GM18951 (cell line): ENCODE measurements around the gene CELF2.

ENCODE experiments used
- POLR2A ChIP-seq: IDR thresholded peaks from 4 replicates; pipeline ENCODE4 v1.6.1; 2011; ENCODE audit warnings: mild to moderate bottlenecking; ENCODE audit not compliant: insufficient read length, insufficient read depth; ENCODE audit errors: extremely low read depth
- in situ Hi-C: fragments of 300-500 bp; cut with MboI; formaldehyde crosslinking; loops from one replicate; pipeline ENCODE4 v1.12.0; 2022; ENCODE audit warnings: low sequenced_read_pairs, mixed read lengths, inconsistent platforms; ENCODE audit not compliant: unreplicated experiment

Gene CELF2

DNA sequence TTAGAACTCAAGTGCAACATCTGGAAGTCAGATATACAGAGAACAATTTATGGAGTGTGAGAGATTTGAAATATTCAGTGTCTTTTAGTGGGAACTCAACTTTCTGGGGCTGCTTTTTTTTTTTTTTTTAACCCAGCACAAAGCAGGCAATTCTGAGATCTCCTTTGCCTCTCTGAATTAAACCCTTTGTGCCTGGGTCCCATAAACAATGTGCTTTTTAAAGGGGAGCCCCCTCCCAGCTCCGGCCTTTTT is 146.8 kb downstream of the CELF2 start:
- in situ Hi-C loops, result no loop called here
- TF ChIP-seq POLR2A, result no peak

DNA sequence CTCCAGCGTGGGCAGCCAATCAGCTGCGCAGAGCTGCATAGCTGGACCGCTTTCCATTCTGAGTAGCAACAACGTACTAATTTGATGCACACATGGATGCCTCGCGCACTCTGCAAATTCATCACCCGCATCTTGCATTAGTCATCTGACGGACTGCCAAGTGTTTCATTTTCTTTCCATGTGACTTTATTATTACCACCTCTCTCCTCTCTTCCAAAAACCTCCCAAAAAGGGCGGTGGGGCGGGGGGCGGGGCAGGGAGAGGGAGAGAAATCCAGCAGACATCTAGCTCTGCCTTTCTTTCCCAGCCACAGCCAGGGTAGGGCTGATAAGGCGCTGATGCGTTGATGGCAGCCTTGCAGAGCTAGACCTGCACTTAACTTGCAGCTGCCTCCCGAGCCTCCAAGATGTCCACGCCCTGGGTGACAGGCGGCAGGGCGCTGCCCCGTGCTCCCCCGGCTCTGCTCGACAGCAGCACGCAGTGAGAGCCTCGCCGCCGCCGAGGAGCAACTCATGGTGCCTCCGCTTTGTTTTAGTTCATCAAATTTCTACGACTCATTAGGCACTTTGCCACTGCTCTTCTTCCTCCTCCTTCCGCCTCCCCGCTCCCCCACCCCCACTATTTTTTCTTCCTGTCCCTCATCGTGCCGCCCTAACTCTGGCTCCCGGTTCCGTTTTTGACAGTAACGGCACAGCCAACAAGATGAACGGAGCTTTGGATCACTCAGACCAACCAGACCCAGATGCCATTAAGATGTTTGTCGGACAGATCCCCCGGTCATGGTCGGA is 147.3 kb downstream of the CELF2 start:
- in situ Hi-C loops, result no loop called here

DNA sequence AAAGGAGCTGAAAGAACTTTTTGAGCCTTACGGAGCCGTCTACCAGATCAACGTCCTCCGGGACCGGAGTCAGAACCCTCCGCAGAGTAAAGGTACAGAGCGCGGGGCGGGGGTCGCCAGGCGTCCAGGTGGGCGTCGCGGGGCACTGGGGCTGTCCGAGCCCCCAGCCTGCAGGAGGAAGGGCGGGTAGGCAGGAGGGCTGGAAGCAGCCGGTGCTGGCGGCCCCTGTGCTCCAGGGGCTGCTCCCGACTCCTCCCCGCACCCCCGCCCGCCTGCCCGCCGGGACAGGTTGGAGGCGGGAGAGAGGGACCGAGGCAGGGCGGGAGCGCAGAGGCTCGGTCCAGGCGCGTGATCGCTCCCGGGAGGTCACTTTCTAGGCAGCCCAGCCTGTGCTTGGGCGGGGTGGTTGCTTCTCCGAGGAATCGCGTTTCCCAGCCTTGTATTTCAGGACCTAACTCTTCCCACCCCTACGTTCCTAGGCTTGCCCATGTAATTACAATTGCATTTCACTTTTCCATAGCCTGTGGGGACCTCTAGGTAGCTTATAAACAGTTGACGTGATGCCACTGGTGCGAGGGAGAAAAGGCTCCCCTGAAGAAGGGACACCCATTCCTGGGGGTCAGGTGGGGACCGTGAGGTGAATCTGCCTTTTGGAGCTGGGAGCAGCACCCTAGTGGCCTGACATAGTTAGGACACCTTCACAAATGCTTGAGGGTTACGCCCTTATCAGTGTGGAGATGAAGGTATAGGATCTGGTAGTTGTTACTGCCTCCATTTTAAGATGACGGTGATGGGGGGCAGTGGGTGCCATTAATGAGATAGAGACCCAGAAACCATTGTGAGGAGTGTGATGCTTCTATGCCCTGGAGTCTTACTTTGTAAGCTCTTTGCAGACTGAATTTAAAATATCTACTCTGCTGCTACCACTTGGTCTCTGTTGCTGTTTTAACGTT is 148.2 kb downstream of the CELF2 start:
- in situ Hi-C loops, result no loop called here
- TF ChIP-seq POLR2A, result peak; percentile 36

More for the DNA sequence above, 147.3 kb downstream of the CELF2 start:
- peak; percentile 67 for TF ChIP-seq POLR2A

DNA sequence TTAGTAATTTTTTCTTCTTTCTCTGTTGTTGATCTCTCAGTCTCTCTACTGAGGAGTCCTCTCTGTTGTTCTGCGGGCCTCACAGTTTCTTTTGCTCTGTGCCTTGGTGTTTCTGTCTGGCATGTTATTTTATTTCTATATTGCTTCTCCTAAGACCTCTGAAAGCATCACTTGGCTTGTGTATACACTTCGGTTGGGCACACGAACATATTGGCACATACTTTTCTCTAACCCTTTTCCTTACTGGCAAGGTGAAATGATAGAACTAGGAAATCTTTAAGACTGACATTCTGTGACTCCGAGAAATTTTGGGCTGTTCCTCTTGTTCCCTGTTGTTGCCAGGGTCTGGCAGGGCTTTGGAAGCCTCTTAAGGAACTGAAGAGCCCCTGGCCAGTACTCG is 148.9 kb downstream of the CELF2 start:
- TF ChIP-seq POLR2A, result no peak
- in situ Hi-C loops, result no loop called here

DNA sequence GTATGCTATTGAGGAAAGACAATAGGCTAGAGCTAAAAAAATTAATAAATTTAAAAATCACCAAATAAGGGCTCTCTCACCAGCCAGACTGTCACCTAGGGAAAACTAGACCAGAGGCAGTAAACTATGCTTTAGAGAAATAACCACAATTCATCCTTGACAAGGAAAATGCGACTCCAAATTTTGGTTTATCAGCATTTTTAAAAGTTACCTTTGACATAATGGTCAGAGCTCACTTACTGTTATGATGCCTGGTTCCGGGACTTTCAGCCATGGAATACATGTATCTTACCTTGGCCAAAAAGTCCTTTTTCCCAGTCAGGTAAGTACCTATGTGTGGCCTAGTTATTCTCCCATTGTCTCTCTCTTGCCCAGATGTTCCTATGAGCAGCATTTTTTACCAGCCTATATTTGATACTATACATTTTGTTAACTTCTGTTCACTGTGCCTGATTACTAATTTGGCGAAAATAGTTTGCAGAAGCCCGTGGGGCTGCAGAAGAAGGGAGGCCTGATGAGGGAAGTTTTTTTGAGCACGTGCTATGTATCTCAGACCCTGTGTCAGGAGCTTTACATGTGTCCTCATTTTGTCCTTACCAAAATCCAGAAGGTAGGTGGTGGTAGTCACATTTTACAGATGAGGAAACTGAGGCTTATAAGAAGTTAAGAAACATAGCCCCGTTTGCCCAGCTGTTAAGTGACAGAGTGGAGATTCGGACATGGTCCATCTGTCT is 149.7 kb downstream of the CELF2 start:
- TF ChIP-seq POLR2A, result no peak
- in situ Hi-C loops, result no loop called here

DNA sequence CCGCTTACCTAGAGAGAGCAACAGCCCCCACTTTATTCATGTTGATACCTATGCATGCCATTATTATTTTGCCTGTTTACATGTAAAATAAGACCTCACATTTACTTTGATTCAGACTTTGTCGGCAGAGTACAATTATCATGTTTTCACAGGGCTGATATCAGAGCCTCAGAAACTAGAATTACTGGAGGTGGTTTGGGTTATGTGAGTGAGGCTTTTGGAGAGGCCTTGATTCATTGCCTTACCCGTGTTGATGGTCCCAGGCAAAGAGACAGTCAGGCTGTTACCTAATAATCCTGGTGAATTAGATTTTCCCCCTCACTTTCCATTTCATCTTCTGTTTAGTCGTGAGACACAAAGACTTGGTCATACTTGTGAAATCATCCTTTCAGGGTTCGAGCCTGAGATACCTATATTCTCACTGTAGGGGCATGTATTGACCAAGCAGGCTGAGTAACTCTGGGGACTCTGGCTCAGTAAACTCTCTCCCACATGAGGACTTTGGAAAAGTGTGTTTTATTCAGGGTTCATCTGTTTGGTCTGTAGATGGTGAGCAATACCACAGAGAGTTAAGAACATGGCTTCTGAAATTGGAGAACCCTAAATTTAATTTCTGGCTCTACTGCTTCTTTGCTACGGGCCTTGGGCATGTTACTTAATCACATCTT is 150.9 kb downstream of the CELF2 start:
- TF ChIP-seq POLR2A, result no peak
- in situ Hi-C loops, result no loop called here

DNA sequence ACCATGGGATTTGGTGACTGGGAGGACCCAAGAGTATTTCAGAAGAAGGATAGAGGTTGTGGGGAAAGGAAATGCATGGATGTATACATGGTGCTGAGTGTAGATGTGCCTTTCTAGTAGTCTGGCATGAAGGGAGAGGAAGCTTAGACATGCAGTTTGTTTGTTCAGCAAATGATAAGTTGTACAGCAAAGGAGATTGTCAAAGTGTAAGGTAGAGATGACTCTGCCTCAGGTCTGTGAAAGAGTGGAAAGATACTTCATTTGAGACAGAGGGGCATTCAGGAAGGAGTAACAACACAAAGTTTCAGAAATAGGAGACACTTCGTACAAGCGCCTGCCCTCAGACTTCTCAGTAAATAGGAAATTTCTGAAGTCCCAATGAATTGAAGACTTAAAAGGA is 152.3 kb downstream of the CELF2 start:
- in situ Hi-C loops, result no loop called here
- TF ChIP-seq POLR2A, result no peak

DNA sequence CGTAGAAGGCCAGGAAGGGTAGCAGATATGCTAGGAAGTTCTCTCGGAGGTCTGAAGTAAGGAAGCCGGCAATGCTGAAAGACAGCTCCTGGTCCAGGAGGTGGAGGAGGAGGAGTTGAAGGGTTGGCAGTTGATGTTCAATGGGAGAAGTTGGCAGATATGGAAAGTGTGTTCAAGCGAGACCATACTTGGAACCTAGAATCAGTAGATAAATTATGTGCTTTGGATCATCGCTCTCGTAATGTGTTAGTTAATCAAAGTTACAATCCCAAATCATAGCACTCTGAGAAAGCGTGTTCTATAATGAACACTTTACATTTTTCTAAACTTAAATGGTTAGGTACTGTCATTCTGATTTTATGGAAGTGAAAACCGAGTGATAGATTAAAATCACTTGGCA is 152.9 kb downstream of the CELF2 start:
- TF ChIP-seq POLR2A, result no peak

DNA sequence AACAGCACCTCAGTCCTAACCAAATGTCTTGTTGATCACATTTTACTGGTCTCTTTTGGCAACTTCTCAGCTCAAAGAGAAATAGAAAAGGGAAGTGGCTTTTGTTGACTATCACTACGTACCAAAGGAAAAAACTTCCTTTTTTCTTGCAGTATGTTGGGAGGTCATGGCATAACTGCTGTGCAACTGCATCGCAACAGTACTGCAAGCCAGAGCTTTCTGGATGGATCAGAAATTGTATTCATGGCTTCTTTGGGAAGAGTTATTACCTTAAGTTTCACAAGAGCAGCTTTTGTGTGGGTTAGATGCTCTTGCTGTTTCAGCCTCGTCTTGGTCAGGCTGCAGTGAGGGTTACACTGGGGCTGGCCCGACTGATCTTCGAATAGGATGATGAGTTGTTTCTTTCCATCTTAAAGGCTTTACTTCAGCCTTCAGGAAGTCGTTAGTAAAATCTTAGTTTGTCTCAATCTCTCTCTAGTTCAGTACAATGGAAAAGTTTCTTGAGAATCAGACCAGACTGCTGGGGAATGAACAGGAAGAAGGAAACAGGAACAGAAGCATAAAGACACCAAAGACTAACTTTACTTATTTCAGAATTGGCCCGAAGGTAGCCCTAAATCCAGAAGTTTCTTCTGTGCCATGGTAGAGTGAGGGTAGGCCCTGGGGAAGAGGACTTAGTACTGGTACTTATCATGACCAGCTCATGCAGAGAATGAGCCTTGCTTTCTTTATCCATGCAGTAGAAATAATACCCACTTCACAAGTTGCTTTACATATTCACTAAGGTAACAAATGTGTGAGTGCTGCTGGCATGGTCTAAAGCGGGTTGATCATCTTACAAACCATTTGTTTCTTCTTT is 153.6 kb downstream of the CELF2 start:
- in situ Hi-C loops, result no loop called here
- TF ChIP-seq POLR2A, result no peak

More for the DNA sequence above, 152.9 kb downstream of the CELF2 start:
- in situ Hi-C loops, result no loop called here

DNA sequence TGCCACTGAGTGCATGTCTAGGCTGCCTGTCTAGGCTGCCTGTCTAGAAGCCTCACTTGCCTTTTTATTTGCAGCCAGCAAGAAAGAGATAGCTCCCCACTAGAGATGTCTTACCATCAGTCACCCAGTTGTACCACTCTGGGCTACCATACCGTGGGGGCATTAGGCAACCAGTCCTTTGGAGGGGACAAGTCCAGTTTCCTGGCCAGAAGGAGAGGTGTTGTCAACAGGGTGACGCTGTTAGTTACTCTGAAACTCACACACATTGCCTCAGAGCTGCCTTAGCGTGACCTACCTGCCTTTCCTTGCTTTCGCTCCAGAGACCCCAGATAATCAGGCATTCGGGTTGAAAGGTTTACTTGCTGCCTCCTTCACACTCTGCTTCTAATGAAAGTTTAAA is 155.4 kb downstream of the CELF2 start:
- in situ Hi-C loops, result no loop called here

DNA sequence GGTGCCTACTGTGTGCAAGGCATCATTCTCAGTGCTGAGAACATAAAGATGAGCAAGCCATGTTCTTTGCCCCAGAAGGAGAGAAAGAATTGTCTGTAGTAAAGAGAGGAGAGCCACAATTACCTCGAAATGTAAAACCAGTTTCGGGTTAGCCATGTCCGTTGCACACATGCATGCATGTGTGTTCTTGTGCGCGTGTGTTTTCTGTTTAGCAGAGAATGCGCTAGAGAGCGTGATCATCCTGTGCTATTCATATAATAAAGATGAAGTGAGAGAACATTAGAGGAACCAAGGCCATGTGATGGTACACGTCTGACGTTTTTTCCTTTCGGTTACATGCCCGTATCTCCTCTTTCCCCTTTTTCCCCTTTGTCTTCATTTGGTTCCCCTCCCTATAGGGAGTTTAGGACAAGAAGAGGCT is 158.2 kb downstream of the CELF2 start:
- in situ Hi-C loops, result no loop called here
- TF ChIP-seq POLR2A, result peak; percentile 22

More for the DNA sequence above, 155.4 kb downstream of the CELF2 start:
- no peak for TF ChIP-seq POLR2A

DNA sequence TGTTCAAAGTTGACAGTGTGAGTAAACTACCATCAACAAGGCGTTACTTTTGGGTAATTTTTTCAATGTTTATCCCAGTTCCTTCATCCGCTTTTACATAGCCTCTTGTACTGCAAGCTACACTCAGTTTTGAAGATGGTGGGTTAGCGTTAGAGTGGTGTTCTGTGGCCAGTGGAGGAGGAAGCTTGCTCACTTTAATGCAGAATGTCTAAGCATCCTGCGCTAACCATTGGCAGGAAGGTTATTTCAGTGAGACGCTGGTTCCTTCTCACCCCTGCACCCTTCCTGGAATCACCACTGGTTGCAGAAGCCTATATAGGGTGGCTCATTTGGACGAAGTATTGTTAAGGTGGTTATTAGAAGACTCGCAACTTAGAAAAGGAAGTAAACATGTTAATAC is 159.1 kb downstream of the CELF2 start:
- in situ Hi-C loops, result no loop called here
- no peak for TF ChIP-seq POLR2A
